Measurements from ENCODE around the gene KCNIP4.

DNA sequence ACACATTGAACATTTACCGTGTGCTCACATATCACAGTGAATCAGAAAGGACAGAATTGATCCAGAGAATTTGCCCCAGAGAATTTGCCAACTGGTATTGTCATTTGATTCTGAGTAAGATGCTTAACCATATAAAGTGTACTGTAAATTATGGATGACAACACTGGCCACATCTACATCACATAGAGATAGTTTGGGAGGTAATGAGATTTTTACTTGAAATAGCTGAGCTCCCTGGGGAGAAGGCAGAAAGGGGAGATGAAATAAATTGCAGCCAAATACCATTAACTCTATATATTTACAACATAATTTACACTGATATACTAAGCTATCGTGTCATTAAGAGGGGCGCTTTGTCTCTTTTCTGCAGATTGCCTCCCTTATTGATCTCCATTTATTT lies 564.0 kb downstream of the KCNIP4 start:
- TF ChIP-seq, protein P1, sequence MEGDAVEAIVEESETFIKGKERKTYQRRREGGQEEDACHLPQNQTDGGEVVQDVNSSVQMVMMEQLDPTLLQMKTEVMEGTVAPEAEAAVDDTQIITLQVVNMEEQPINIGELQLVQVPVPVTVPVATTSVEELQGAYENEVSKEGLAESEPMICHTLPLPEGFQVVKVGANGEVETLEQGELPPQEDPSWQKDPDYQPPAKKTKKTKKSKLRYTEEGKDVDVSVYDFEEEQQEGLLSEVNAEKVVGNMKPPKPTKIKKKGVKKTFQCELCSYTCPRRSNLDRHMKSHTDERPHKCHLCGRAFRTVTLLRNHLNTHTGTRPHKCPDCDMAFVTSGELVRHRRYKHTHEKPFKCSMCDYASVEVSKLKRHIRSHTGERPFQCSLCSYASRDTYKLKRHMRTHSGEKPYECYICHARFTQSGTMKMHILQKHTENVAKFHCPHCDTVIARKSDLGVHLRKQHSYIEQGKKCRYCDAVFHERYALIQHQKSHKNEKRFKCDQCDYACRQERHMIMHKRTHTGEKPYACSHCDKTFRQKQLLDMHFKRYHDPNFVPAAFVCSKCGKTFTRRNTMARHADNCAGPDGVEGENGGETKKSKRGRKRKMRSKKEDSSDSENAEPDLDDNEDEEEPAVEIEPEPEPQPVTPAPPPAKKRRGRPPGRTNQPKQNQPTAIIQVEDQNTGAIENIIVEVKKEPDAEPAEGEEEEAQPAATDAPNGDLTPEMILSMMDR (IDR thresholded peaks at IDR 0.05) = no peak
- no peak for TF ChIP-seq POLR2A (IDR thresholded peaks at IDR 0.05)
- TF ChIP-seq POLR2AphosphoS5 (IDR thresholded peaks at IDR 0.05) = no peak
